ENCODE measurements around the gene TCF23.
"Not testable (repeated sequence)": the region's sequence is repeated elsewhere in the genome, so short reads cannot be mapped to it uniquely, and the experiment has no call there.

Gene TCF23

DNA sequence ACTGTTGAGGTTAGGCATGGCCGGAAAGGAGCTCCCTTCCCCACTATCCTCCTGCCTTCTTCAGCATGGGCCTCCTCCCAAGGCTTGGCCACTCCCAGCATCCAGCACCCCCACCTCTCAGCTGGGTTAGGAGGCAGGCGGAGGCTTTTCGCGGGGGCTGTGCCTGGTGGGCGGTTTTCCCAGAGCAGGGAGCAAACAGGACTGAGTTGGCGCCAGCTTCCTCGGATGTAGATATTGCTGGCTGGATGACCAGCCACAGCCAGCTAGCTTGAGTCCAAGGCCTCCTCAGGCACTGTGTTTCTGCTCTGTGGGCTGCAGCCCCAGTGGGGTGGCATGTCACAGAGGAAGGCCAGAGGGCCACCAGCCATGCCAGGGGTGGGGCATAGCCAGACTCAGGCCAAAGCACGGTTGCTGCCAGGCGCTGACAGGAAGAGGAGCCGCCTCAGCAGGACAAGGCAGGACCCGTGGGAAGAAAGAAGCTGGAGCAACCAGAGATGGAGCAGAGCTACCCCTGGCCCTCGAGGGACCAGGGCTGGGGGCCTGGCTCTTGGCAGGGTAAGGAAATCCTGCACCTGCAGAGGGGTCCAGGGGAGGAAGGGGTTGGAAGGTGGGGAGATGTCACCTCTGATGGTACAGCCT is at the start of gene TCF23:
TCF23 (plus strand) TSS at position 204 of the 639 bp plus-strand sequence; CDS start at position 334, 130 bp downstream.
- no peak within 1 kb of the TSS for H3K27ac ChIP-seq
- no peak for TF ChIP-seq ZFX (IDR thresholded peaks at IDR 0.05)
- TF ChIP-seq, protein P1, sequence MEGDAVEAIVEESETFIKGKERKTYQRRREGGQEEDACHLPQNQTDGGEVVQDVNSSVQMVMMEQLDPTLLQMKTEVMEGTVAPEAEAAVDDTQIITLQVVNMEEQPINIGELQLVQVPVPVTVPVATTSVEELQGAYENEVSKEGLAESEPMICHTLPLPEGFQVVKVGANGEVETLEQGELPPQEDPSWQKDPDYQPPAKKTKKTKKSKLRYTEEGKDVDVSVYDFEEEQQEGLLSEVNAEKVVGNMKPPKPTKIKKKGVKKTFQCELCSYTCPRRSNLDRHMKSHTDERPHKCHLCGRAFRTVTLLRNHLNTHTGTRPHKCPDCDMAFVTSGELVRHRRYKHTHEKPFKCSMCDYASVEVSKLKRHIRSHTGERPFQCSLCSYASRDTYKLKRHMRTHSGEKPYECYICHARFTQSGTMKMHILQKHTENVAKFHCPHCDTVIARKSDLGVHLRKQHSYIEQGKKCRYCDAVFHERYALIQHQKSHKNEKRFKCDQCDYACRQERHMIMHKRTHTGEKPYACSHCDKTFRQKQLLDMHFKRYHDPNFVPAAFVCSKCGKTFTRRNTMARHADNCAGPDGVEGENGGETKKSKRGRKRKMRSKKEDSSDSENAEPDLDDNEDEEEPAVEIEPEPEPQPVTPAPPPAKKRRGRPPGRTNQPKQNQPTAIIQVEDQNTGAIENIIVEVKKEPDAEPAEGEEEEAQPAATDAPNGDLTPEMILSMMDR (conservative IDR thresholded peaks at IDR 0.05): no peak

DNA sequence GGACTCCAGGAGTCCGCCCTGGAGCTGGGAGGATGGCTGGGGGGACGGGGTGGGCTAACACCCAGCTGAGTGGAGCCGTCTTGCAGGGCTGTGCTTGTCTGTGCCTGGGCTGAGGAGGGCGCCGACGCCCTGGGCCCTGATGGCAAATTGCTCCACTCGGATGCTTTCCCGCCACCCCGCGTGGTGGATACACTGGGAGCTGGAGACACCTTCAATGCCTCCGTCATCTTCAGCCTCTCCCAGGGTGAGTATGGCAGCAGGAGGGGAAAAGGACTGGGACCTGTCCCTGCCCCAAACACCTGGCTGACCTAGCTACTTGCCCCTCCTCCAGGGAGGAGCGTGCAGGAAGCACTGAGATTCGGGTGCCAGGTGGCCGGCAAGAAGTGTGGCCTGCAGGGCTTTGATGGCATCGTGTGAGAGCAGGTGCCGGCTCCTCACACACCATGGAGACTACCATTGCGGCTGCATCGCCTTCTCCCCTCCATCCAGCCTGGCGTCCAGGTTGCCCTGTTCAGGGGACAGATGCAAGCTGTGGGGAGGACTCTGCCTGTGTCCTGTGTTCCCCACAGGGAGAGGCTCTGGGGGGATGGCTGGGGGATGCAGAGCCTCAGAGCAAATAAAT is 49.4 kb upstream of the TCF23 start:
- TF ChIP-seq, protein P1 (conservative IDR thresholded peaks at IDR 0.05): no peak
- no peak for TF ChIP-seq ZFX (IDR thresholded peaks at IDR 0.05)

DNA sequence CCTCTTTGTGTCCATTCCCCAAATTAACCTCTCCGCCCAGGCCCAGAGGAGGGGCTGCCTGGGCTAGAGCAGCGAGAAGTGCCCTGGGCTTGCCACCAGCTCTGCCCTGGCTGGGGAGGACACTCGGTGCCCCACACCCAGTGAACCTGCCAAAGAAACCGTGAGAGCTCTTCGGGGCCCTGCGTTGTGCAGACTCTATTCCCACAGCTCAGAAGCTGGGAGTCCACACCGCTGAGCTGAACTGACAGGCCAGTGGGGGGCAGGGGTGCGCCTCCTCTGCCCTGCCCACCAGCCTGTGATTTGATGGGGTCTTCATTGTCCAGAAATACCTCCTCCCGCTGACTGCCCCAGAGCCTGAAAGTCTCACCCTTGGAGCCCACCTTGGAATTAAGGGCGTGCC is 48.8 kb upstream of the TCF23 start:
- H3K27ac ChIP-seq: no peak overlapping the region
- TF ChIP-seq ZFX (IDR thresholded peaks at IDR 0.05): no peak
- TF ChIP-seq, protein P1 (conservative IDR thresholded peaks at IDR 0.05): no peak

More for the DNA sequence above, 49.4 kb upstream of the TCF23 start:
- no peak overlapping the region for H3K27ac ChIP-seq

DNA sequence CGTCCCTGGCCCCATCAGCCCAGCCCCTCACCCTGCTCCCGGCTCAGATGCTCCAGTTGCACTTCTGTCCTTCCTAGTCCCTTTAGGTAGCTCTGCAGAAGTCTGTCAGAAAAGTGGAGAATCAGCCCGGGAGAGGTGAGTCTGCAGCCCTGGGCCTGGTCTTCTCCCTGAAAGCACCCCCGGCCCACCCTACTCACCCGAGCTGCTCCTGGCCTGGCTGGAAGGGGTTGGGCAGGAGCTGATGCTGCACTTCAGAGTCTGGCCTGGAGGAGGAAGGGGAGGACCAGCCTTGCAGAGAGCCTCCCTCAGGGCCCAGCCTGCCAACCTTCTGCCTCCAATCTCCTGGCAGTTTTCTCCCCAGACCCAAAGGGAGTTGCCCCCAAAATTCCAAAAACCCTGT is 46.5 kb upstream of the TCF23 start:
- TF ChIP-seq, protein P1 (conservative IDR thresholded peaks at IDR 0.05): no peak
- no peak for TF ChIP-seq ZFX (IDR thresholded peaks at IDR 0.05)
- no peak overlapping the region for H3K27ac ChIP-seq

DNA sequence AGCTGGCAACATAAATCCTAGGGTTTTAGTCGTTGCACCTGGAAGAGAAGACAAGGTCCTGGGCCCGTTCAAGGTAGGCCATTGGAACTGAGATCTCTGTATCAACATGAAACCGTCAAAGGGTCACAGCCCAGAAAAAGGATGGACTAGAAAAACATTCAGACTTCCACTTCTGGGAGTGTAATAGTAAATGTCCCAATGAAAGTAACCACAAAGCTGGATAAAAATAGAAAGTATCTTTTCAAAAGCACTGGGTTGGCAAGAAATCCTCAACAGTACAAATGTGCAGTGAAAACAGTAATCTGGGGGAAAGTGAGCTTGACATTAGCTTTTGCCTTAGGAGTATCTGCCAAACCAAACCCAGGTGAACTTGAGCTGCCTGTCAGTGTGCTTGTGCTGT is 42.8 kb upstream of the TCF23 start:
- no peak overlapping the region for H3K27ac ChIP-seq

DNA sequence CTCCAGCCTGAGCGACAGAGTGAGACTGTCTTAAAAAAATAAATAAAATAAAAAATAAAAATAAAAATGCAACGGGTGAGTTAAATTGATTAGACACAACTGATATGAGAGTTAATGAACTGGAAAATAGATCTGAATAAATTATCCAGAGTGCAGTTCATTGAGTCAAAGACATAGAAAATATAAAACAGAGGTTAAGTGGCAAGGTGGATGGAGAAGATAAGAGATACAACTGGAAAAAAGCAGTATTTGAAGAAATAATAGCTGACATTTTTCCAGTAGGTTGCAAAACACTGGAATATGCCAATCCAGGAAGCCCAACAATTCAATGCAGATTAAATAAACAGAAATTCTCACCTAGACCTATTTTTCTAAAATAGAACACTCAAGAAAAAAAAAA is 40.6 kb upstream of the TCF23 start:
- H3K27ac ChIP-seq: no peak overlapping the region
- no peak for TF ChIP-seq ZFX (IDR thresholded peaks at IDR 0.05)
- TF ChIP-seq, protein P1 (conservative IDR thresholded peaks at IDR 0.05): no peak

More for the DNA sequence above, 42.8 kb upstream of the TCF23 start:
- TF ChIP-seq, protein P1 (conservative IDR thresholded peaks at IDR 0.05): no peak
- TF ChIP-seq ZFX (IDR thresholded peaks at IDR 0.05): no peak

DNA sequence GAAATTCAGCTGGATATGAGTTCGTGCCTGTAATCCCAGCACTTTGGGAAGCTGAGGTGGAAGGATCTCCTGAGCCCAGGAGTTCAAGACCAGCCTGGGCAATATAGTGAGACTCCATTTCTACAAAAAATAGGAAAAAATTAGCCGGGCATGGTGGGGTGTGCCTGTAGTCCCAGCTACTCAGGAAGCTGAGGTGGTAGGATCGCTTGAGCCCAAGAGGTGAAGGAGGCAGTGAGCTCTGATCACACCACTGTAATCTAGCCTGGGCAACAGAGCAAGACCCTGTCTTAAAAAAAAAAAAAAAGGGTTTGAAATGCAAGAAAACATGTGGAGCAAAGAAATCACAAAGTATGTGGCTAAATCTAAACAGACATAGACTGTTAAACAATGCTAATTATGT is 39.7 kb upstream of the TCF23 start:
- H3K27ac ChIP-seq: no peak overlapping the region
- TF ChIP-seq ZFX (IDR thresholded peaks at IDR 0.05): no peak
- TF ChIP-seq, protein P1 (conservative IDR thresholded peaks at IDR 0.05): no peak

DNA sequence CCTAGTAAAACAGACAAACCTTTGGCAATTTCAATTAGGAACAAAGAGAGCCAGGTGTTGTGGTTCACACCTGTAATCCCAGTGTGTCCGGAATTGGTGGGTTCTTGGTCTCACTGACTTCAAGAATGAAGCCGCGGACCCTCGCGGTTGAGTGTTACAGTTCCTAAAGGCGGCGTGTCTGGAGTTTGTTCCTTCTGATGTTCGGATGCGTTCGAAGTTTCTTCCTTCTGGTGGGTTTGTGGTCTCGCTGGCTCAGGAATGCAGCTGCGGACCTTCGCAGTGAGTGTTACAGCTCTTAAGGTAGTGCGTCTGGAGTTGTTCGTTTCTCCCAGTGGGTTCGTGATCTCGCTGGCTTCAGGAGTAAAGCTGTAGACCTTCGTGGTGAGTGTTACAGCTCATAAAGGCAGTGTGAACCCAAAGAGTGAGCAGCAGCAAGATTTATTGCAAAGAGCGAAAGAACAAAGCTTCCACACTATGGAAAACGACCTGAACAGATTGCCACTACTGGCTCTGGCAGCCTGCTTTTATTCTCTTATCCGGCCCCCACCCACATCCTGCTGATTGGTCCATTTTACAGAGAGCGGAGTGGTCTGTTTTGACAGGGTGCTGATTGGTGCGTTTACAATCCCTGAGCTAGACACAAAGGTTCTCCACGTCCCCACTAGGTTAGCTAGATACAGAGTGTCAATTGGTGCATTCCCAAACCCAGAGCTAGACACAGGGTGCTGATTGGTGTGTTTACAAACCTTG is 38.0 kb upstream of the TCF23 start:
- H3K27ac ChIP-seq: not testable (repeated sequence)

DNA sequence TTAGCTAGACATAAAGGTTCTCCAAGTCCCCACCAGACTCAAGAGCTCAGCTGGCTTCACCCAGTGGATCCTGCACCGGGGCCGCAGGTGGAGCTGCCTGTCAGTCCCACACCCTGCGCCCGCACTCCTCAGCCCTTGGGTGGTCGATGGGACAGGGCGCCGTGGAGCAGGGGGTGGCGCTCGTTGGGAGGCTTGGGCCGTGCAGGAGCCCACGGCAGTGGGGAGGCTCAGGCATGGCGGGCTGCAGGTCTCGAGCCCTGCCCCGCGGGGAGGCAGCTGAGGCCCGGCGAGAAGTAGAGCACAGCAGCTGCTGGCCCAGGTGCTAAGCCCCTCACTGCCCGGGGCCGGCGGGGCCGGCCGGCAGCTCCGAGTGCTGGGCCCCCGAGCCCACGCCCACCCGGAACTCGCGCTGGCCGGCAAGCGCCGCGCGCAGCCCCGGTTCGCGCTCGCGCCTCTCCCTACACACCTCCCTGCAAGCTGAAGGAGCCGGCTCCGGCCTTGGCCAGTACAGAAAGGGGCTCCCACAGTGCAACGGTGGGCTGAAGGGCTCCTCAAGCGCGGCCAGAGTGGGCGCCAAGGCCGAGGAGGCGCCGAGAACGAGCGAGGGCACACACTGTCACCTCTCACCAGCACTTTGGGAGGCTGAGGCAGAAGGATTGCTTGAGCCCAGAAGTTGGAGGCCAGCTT is 37.3 kb upstream of the TCF23 start:
- H3K27ac ChIP-seq: not testable (repeated sequence)

Measured in C4-2B (cell line).